Limb (tissue), 2 donors: Measurements from ENCODE around the gene NRG4.
"Not testable (repeated sequence)": the region's sequence is repeated elsewhere in the genome, so short reads cannot be mapped to it uniquely, and the experiment has no call there.

ENCODE experiments used
- DNase-seq, 2 donors: peaks; one replicate each; pipeline ENCODE4 v3.0.0-alpha.2; 2016; ENCODE audit errors: extremely low spot score in 2 of 2

NRG4 gene

DNA sequence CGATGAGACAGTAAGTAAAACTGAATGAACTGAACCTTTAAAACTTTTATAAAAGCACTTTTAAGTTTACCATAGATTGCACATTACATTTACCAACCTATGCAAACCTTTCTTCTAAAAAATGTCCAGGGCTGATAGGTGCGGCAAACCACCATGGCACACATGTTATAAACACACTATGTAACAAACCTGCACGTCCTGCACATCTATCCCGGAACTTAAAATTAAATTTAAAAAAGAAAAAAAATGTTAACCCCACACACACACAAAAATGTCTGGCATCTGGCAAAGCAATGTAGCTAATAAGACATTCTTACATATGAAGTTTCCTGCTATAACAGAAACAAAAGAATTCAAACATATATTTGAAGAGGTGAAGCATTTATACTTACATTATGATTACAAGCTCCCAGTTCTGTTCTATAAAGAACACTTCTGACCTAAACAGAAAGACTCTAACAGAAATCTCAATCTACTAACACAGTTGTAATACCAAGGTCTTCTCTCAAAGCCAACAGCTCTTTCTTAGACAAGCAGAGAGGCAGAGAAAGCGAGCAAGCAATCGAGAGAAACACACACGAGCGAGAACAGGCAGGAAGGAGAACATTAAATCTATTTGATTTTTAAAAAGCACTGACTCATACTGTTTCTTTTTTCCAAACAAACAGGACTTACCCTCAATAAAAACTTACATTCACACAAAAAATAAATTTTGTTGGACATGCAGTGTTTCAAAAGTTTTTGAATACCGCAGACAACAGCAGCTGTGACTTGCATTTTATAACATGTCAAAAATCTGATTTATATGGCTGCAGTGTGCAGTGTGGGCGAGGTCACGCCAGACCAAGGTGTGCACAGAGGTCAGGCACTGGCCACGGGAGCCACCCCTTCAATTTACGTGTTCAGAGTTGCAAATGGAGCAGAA, at the start of gene NRG4:
TSS of gene NRG4 (minus strand) at position 798 of the 925 bp plus-strand sequence. CDS start 1,194 bp downstream, outside the sequence.
- DNase-seq, result peak in 1 of 2 donors; percentile 5

DNA sequence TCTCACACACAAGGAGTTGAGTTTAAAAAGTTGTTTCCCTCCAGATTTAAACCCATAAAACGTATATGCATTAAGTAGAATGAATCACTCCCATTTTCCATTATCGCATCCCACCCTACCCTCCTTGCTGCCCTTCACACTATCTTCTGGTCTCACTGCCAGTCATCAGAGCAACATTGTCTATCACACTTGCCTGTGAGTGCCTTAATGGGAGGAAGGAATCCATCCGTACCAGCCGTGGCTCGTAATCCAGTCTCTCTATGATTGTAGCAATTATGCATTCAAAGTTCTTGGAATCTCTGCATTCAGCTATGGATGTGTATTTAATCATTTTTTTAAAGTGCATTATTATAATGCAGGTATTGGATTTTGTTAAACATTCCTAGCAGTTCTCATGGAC, 49.5 kb upstream of the NRG4 start:
- no peak for DNase-seq

GRCh38 chr15:76060118-76060989, 48.1 kb upstream of the NRG4 start:
- DNase-seq, result no peak

DNA sequence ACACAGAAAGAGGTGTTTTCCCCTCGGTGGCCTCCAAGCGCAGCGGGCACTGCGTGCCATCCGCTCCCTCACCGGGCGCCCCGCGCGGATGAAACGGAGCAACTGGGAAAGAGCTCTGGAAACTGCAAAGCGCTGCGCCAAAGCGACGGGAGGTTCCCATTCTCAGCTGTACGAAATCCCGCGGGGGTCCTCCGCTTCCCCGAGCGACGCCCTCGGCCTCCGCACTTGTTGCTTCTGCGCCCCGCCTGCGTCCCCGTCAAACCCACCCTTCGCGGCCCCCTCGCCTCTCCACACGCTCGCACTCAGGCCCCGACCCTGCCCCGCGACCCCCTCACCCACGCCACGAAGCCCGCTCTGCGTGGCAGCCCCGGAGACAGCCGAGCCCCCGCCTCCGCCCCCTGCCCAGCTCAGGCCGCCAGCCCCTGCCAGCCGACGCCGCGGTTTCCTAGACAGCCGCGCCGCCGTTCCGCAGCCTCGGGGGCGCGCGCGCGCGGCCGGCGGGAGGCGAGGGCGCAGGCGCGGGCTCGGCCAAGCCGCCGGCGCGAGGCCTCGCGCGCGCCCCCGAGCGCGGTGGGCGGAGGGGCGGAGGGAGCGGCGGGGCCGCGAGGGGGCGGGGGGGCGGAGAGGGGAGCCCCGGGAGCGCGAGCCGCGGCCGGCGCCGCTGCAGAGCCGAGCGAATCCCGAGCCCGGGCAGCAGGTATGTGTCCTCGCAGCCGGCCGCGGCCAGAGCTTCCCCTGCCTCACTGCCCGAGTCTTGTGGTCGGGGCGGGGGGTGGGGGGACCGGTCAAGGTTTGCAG, 47.3 kb upstream of the NRG4 start, which contains the start of gene TMEM266:
TSS of gene TMEM266 (plus strand) at position 666 of the 798 bp plus-strand sequence. CDS start 74,279 bp downstream, outside the sequence.
- DNase-seq, result peak; percentile 56 to 83

DNA sequence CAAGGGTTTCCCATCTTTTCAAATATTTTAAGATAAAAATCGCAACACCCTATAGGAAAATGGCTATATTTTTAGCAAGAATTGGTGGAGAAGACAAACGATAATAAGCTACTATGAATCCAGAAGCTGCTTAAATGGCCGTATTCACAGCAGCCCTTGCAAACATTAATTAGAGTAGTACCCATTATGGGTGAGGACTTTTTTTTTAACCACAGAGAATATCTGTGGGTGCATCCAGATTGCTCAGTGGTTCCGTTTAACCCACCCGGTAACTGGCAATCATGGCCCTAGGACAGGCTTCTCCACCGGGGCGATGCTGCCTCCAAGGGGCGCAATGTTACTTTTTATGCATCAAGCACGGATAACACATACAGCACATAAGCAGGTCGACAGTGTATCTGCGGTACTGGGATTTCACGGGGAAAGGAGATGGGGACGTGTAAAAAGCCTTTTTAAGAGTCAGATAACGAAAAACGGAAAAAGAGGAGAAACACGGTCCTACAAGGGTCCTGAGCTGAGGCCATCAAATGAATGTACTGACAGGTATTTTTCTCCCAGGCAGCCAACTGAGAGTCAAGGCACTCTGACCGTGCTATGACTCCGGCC, 46.6 kb upstream of the NRG4 start:
- no peak for DNase-seq

- DNase-seq, result peak; percentile 52 to 63
These were observed 45.2 kb upstream of the NRG4 start for GRCh38 chr15:76057332-76058000.

GRCh38 chr15:76056931-76057330, 44.7 kb upstream of the NRG4 start:
- no peak for DNase-seq

DNA sequence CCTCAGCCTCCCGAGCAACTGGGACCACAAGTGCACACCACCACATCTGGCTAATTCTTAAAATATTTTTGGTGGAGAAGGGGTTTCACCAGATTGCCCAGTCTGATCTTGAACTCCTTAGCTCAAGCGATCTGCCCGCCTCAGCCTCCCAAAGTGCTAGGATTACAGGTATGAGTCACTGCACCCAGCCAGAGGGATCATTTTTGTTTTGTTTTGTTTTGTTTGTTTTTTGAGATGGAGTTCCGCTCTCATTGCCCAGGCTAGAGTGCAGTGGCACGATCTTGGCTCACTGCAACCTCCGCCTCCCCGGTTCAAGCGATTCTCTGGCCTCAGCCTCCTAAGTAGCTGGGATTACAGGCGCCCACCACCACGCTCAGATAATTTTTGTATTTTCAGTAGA, 42.0 kb upstream of the NRG4 start:
- not testable (repeated sequence) for DNase-seq

DNA sequence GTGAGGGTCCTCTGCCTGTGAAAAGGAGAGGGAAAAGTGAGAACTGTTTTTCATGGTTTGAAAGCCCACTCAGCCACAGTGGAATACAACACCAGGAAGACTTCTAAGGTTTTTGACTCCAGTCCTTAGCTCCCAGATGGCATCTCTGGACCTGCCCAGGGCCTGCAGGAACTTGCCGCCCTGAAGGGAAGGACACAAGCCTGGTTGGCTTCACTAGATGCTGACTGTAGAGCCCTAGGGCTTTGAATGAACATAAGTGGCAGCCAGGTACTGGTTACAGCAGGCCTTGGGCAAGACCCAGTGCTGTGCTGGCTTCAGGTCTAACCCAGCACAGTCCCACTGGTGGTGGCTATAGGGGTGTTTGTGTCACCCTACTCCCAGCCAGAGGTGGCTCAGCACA, 26.3 kb upstream of the NRG4 start:
- DNase-seq, result no peak

DNA sequence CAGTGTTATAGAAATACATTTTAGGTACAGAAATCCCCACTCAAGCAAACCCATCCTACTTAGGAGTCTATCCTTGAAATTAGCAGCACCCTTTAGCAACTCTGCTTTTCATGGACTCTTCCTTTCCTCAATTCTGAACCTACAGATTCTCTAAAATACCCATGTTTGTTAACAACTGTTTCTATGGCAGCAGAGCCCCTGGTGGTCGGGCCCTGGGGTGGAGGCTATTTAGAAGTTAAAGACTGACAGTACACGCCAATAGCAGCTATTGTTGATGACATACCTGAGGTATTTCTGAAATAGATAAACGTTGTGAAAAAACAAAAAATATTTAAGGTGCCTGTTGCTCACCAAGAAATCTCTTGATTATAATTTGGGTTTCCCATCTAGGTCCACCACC, 23.4 kb upstream of the NRG4 start:
- DNase-seq, result no peak

GRCh38 chr15:76034111-76034510, 21.9 kb upstream of the NRG4 start:
- no peak for DNase-seq

DNA sequence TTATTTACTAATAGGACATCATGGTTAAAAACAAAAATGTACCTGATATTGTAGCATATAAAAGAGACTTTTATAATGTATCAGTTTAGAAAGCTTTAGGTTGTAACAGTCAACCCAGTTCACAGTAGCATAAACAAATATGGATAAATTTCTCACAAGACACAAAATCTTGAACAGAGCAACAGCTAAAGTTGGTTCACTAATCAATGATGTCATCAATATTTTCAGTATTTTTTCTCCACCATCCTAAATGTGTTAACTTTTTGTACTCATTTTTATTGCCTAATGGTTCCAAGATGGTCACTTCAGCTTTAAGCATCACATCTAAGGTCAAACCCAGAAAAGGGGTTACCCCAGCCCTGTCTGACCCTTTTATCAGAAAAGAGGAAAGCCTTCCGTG, 21.2 kb upstream of the NRG4 start:
- DNase-seq, result no peak

DNA sequence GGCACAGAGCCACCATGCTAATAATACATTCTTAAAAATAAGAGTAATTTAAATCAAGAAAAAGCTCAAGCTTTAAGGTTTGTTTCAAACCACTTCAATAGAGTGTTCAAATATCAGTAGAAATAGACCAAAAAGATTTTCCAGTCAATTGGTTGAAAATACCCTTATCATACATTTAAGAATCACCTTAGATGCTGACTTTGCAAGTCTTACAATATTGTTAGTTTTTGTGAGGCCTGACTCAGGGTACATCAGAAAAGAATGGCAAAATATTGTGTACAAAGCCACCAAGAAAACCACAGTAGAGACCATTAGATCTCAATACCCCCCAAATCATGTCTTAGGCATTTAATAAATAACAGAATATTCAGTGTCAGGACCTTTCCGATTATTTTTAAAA, 19.8 kb upstream of the NRG4 start:
- no peak for DNase-seq

DNA sequence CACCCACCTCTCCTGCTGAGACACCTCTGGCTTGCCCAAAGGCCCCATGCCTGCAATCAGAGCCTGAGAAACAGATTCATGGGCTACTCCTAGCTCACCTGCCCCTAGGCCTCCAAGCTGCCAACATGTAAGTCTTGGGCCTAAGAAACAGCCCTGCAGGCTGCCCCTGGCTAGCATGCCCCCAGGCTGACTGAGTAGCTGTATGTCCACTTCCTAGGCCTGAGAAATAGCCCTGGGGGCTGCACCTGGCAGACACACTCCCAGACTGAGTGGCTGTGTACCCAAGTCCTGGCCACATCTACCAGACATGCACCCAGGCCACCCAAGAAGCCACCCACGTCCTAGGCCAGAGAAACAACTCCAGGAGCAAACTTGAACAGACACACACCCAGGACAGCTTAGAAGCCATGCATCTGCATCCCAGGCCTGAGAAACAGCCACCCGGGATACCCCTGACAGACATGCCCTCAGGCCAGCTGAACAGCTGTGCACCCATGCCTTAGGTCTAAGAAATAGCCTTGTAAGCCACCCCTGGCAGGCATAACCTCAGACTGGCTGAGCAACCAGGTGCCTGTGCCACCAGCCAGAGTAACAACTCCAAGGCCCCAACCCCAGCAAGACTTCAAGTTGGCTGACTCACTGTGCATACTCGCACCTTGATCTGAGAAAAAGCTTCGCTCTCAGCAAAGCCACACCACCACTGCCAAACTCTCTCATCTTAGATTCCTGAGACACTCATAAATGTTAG, 12.0 kb upstream of the NRG4 start:
- no peak for DNase-seq

DNA sequence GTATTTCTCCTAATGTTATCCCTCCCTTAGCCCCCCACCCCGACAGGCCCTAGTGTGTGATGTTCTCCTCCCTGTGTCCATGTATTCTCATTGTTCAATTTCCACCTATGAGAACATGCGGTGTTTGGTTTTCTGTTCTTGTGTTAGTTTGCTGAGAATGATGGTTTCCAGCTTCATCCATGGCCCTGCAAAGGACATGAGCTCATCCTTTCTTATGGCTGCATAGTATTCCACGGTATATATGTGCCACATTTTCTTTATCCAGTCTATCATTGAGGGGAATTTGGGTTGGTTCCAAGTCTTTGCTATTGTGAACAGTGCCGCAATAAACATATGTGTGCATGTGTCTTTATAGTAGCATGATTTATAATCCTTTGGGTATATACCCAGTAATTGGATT, 1.2 kb upstream of the NRG4 start:
- not testable (repeated sequence) for DNase-seq

DNA sequence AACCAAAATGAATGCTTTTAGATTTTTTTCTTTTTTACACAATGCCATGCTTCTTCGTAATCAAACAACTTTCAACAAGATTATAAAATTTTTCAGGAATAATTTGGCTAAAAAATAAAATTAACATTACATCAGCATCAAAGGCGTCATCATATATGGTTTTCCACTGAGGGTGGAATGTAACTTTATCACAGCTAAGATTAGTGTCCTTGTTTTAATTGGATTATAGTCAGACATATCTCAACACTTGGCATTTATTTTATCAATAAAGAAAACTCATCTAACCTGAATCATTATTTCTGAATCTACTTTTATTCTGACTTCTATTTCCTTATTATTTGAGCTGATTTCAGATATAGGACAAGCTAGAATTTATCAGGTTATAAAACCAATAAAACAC, 1.6 kb downstream of the NRG4 start:
- DNase-seq, result no peak

DNA sequence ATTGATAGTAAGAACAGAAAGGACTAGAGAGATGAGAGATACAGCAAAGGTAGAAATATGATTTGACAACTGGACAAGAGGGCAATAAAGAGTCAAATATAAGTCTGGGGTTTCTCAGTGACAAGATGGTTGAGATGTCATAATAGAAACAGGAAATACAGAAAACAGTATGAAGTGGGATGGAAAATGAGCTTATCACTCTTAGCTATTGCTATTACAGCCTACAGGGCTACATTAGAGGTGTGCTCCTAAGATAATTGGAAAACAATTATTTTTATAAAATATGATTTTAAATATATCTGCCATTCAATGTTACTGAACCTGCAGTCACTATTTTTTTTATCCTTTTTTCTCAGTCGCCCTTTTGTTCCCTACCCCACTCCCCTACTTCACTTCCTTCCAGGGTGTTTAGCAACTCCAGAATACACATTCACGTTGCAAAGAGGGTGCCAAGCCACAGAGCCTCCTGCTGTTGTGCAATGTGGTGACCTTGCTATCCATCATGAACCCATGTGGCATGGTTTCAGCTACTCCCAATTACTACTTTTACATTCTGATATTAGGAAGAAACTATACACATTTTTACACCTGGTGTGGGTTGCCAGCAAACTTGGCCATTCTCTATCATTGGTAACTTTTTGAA, 6.0 kb downstream of the NRG4 start:
- no peak for DNase-seq

- no peak for DNase-seq
These were observed 8.9 kb downstream of the NRG4 start for GRCh38 chr15:76003364-76003763.

- no peak for DNase-seq
These were observed 16.6 kb downstream of the NRG4 start for GRCh38 chr15:75995611-75996010.
